ENCODE measurements around the gene GNAI3. TPM values are rescaled to one million over a fixed set of nuclear protein-coding genes. Genes with fewer than 3 reads are reported as not detected.

GNAI3 gene
- total and polyA plus RNA-seq, 10 of the 15 experiments (the other 5 are each of a cell fraction or from before 2014, with no cell fraction given) = 5.9 to 13.8 (median 8.0) TPM

- Histone ChIP-seq H3K4me1 (ENCODE audit: control insufficient read depth, insufficient read depth, low read length) (peaks cover 9% of the 10 kb centered on the region), H2AFZ (ENCODE audit: control insufficient read depth, low read depth, low read length) (no peak overlapping the region), H3K4me3 (no peak overlapping the region), H3K9ac (ENCODE audit: control insufficient read depth, insufficient read depth, low read length) (no peak overlapping the region), H3K9me3 (replicated peaks; ENCODE audit: control insufficient read depth, insufficient read depth, low read length) (no peaks in the 10 kb centered on the region), H3K36me3 (ENCODE audit: control insufficient read depth in 2 of 2, insufficient read depth in 2 of 2, low read length in 1 of 2) (no peaks in the 10 kb centered on the region), H3K4me2 (ENCODE audit: control insufficient read depth, insufficient read depth) (no peak overlapping the region), H3K79me2 (ENCODE audit: control insufficient read depth, insufficient read depth, low read length) (no peaks in the 10 kb centered on the region), H3K27me3 (replicated peaks in 1 of 2; ENCODE audit: control insufficient read depth in 2 of 2, insufficient read depth in 2 of 2, low read length in 1 of 2) (no peaks in the 10 kb centered on the region), H4K20me1 (ENCODE audit: control insufficient read depth, insufficient read depth) (no peaks in the 10 kb centered on the region), H3K27ac (ENCODE audit: control insufficient read depth, insufficient read depth) (no peak overlapping the region)
- 0 out of 2 replicates have a peak, but pooled peaks have one; percentile 23 for TF ChIP-seq RAD51 (IDR thresholded peaks at IDR 0.05)
- TF ChIP-seq BHLHE40 (IDR thresholded peaks at IDR 0.05; ENCODE audit: borderline replicate concordance in 1 of 2, low read depth in 2 of 2, low read length in 1 of 2) = peak in 1 of 2 experiments; percentile 23; a peak in 1 of 4 replicates
- TF ChIP-seq TAF1 (IDR thresholded peaks at IDR 0.05; ENCODE audit: borderline replicate concordance, low read depth, low read length) = no peak
- ATAC-seq (no peak), DNase-seq (ENCODE audit: low read depth, low spot score) (no peak), FAIRE-seq (no peak)
- CTCF ChIA-PET = interaction anchor here (0.9 to 10.7 kb wide), 9 partner anchors 11 to 343 kb away, joined by 3 to 299 read pairs (median 3); partner anchors contain the start of genes AHCYL1, GNAI3 and GSTM4
- in situ Hi-C loops (cut with MboI) (loop anchor here (5.0 kb wide), 2 partner anchors 130 to 345 kb away; no protein-coding TSS in a partner anchor), intact Hi-C loops (cut with micrococcal nuclease; ENCODE audit: unreplicated experiment) (loop anchor here (5.0 kb wide), 4 partner anchors 45 to 340 kb away; partner anchors contain the start of genes AHCYL1, GNAI3 and GSTM1)
- POLR2A ChIA-PET = no interaction called here
- WGBS (ENCODE audit: insufficient coverage, insufficient replicate concordance, low lambda C conversion rate, missing lambda C conversion rate) = 31% methylated on average over 3 of the region's 3 CpGs
- RAD21 ChIA-PET (ENCODE audit: unreplicated experiment) = interaction anchor here (0.7 to 4.0 kb wide), 4 partner anchors 9 to 342 kb away, joined by 3 to 66 read pairs (median 5); partner anchors contain the start of genes AHCYL1 and GNAI3
- SMC1A ChIA-PET (ENCODE audit: uncharacterized antibody, unreplicated experiment) = interaction anchor here (1.1 to 9.1 kb wide), 6 partner anchors 10 to 343 kb away, joined by 3 to 95 read pairs (median 10); partner anchors contain the start of gene AHCYL1
- BruUV-seq (replicated peaks) = no TSS peak
Measured at GRCh38 chr1:109642626-109643025, 94.2 kb downstream of the GNAI3 start.

DNA sequence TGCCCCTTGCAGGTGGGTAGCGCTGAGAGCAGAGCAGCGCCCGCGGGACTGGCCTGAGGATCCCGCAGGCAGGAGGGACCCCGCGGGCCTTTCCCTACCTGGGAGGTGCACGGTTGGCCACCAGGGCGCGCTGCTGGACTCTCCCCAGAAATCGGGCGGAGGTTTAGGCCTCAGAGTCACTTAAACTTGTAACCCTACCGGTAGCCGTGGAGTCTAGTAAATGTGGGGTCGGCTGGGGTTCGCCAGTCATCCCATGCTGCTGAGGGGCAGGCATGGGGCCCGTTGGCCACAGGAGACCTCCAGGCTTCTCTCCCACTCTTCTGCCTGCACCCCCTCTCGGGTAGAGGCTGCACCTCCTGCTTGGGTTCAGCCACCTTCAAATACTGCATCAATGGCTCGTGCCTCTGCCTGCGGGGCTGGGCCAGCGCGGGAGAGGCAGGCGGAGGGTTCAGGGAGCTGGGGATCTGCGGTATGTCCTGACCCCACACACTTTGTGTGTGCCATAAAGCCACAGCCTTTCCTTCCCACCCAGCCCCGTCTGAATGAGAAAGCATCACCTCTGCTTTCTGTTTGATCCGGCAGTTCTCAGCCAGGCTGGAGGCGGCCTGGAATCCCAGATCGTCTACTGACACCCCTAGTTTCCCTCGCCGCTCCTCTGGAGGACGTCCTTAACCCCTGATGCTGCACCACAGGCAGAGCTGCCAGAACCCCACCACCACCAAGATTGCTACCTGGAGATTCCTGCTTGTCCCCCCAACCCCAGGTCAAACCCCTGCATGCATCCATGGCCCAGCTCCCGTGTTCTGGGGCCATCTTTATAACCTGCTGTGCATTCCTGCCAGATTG lies 95.2 kb downstream of the GNAI3 start:
- intact Hi-C loops (cut with micrococcal nuclease; ENCODE audit: unreplicated experiment) = loop anchor here (5.0 kb wide), 4 partner anchors 44 to 339 kb away; partner anchors contain the start of genes AHCYL1, GNAI3 and GSTM1
- Histone ChIP-seq H3K4me1 (ENCODE audit: control insufficient read depth, insufficient read depth, low read length) (peaks cover 9% of the 10 kb centered on the region), H3K4me2 (ENCODE audit: control insufficient read depth, insufficient read depth) (peak overlapping the region; percentile 67), H3K9me3 (replicated peaks; ENCODE audit: control insufficient read depth, insufficient read depth, low read length) (no peaks in the 10 kb centered on the region), H4K20me1 (ENCODE audit: control insufficient read depth, insufficient read depth) (no peaks in the 10 kb centered on the region), H3K27ac (ENCODE audit: control insufficient read depth, insufficient read depth) (no peak overlapping the region), H3K4me3 (no peak overlapping the region), H3K27me3 (replicated peaks in 1 of 2; ENCODE audit: control insufficient read depth in 2 of 2, insufficient read depth in 2 of 2, low read length in 1 of 2) (no peaks in the 10 kb centered on the region), H2AFZ (ENCODE audit: control insufficient read depth, low read depth, low read length) (peak overlapping the region; percentile 90), H3K36me3 (ENCODE audit: control insufficient read depth in 2 of 2, insufficient read depth in 2 of 2, low read length in 1 of 2) (no peaks in the 10 kb centered on the region), H3K79me2 (ENCODE audit: control insufficient read depth, insufficient read depth, low read length) (no peaks in the 10 kb centered on the region), H3K9ac (ENCODE audit: control insufficient read depth, insufficient read depth, low read length) (peak overlapping the region; percentile 51; the same call in 1 of the 2 replicates)
- ATAC-seq = peak; percentile 98
- SMC1A ChIA-PET (ENCODE audit: uncharacterized antibody, unreplicated experiment) = interaction anchor here (1.0 to 9.1 kb wide), 7 partner anchors 9 to 342 kb away, joined by 3 to 95 read pairs (median 8); partner anchors contain the start of gene AHCYL1
- POLR2A ChIA-PET = no interaction called here
- CTCF ChIA-PET = interaction anchor here (0.9 to 10.7 kb wide), 11 partner anchors 10 to 342 kb away, joined by 3 to 299 read pairs (median 4); partner anchors contain the start of genes AHCYL1, GNAI3, GSTM1 and GSTM4
- BruUV-seq (replicated peaks) = no TSS peak
- peak; percentile 44 for FAIRE-seq
- WGBS (ENCODE audit: insufficient coverage, insufficient replicate concordance, low lambda C conversion rate, missing lambda C conversion rate) = 31% methylated on average over 32 of the region's 32 CpGs
- RAD21 ChIA-PET (ENCODE audit: unreplicated experiment) = interaction anchor here (0.9 to 2.5 kb wide), 3 partner anchors 95 to 134 kb away, joined by 3 to 6 read pairs (median 3); partner anchors contain the start of gene GNAI3
- DNase-seq (ENCODE audit: low read depth, low spot score) = no peak
- in situ Hi-C loops (cut with MboI) = loop anchor here (5.0 kb wide), 2 partner anchors 129 to 344 kb away; no protein-coding TSS in a partner anchor
- TF ChIP-seq KLF5 (IDR thresholded peaks at IDR 0.05; ENCODE audit: partially characterized antibody) (no peak), BCLAF1 (IDR thresholded peaks at IDR 0.05) (no peak)
- TF ChIP-seq, protein P1, sequence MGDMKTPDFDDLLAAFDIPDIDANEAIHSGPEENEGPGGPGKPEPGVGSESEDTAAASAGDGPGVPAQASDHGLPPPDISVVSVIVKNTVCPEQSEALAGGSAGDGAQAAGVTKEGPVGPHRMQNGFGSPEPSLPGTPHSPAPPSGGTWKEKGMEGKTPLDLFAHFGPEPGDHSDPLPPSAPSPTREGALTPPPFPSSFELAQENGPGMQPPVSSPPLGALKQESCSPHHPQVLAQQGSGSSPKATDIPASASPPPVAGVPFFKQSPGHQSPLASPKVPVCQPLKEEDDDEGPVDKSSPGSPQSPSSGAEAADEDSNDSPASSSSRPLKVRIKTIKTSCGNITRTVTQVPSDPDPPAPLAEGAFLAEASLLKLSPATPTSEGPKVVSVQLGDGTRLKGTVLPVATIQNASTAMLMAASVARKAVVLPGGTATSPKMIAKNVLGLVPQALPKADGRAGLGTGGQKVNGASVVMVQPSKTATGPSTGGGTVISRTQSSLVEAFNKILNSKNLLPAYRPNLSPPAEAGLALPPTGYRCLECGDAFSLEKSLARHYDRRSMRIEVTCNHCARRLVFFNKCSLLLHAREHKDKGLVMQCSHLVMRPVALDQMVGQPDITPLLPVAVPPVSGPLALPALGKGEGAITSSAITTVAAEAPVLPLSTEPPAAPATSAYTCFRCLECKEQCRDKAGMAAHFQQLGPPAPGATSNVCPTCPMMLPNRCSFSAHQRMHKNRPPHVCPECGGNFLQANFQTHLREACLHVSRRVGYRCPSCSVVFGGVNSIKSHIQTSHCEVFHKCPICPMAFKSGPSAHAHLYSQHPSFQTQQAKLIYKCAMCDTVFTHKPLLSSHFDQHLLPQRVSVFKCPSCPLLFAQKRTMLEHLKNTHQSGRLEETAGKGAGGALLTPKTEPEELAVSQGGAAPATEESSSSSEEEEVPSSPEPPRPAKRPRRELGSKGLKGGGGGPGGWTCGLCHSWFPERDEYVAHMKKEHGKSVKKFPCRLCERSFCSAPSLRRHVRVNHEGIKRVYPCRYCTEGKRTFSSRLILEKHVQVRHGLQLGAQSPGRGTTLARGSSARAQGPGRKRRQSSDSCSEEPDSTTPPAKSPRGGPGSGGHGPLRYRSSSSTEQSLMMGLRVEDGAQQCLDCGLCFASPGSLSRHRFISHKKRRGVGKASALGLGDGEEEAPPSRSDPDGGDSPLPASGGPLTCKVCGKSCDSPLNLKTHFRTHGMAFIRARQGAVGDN (IDR thresholded peaks at IDR 0.05) = no peak
